Amygdala (tissue), 56 donors: ENCODE measurements around the gene TSSK2.
"Not testable (repeated sequence)": the region's sequence is repeated elsewhere in the genome, so short reads cannot be mapped to it uniquely, and the experiment has no call there.

Experiments
- DNase-seq, 56 donors: peaks; one replicate each; lab custom pipeline; 2025; lab: John Stamatoyannopoulos, UW

Gene TSSK2

GRCh38 chr22:19130959-19131684 lies at the start of gene TSSK2:
Gene TSSK2, plus strand, starts transcription at chr22:19131308. Its CDS starts 92 bp downstream, at chr22:19131400.
- peak in 7 of 56 donors; percentile 8 to 54 (median 21) for DNase-seq

GRCh38 chr22:19081351-19081750 lies 49.8 kb upstream of the TSSK2 start:
- DNase-seq = no peak

- DNase-seq = no peak
Measured at GRCh38 chr22:19082101-19082500, 49.0 kb upstream of the TSSK2 start.

- DNase-seq = no peak
Measured at GRCh38 chr22:19082793-19083192, 48.3 kb upstream of the TSSK2 start.

- DNase-seq = not testable (repeated sequence)
Measured at GRCh38 chr22:19084126-19084525, 47.0 kb upstream of the TSSK2 start.

GRCh38 chr22:19084586-19084985 lies 46.5 kb upstream of the TSSK2 start:
- DNase-seq = not testable (repeated sequence)

GRCh38 chr22:19085233-19085718 lies 45.8 kb upstream of the TSSK2 start:
- no peak for DNase-seq

- no peak for DNase-seq
Measured at GRCh38 chr22:19086417-19086816, 44.7 kb upstream of the TSSK2 start.

- DNase-seq = no peak
Measured at GRCh38 chr22:19086896-19087295, 44.2 kb upstream of the TSSK2 start.

GRCh38 chr22:19088866-19089595 lies 42.1 kb upstream of the TSSK2 start:
- DNase-seq = no peak

GRCh38 chr22:19090183-19090582 lies 40.9 kb upstream of the TSSK2 start:
- no peak for DNase-seq

GRCh38 chr22:19090586-19091127 lies 40.5 kb upstream of the TSSK2 start:
- no peak for DNase-seq

GRCh38 chr22:19092725-19093124 lies 38.4 kb upstream of the TSSK2 start:
- no peak for DNase-seq

- DNase-seq = no peak
Measured at GRCh38 chr22:19094393-19094997, 36.6 kb upstream of the TSSK2 start.

- DNase-seq = no peak
Measured at GRCh38 chr22:19096555-19096954, 34.6 kb upstream of the TSSK2 start.

GRCh38 chr22:19097518-19097917 lies 33.6 kb upstream of the TSSK2 start:
- no peak for DNase-seq

GRCh38 chr22:19098157-19098556 lies 33.0 kb upstream of the TSSK2 start:
- DNase-seq = no peak

- peak in 1 of 56 donors; percentile 12 for DNase-seq
Measured at GRCh38 chr22:19103880-19104821, 27.0 kb upstream of the TSSK2 start.

- no peak for DNase-seq
Measured at GRCh38 chr22:19105456-19105855, 25.7 kb upstream of the TSSK2 start.
